AG09319 (cell line): Measurements from ENCODE around the gene ECE2.

Experiments
- DNase-seq: peaks from one replicate; pipeline ENCODE4 v3.0.0-alpha.2; 2010; ENCODE audit warnings: low read depth; ENCODE audit errors: extremely low read depth
- CTCF ChIP-seq: IDR thresholded peaks from 2 replicates; pipeline ENCODE4 v1.5.1; 2011; ENCODE audit warnings: low read depth, mild to moderate bottlenecking, inconsistent platforms, low read length, moderate library complexity

Gene ECE2

DNA sequence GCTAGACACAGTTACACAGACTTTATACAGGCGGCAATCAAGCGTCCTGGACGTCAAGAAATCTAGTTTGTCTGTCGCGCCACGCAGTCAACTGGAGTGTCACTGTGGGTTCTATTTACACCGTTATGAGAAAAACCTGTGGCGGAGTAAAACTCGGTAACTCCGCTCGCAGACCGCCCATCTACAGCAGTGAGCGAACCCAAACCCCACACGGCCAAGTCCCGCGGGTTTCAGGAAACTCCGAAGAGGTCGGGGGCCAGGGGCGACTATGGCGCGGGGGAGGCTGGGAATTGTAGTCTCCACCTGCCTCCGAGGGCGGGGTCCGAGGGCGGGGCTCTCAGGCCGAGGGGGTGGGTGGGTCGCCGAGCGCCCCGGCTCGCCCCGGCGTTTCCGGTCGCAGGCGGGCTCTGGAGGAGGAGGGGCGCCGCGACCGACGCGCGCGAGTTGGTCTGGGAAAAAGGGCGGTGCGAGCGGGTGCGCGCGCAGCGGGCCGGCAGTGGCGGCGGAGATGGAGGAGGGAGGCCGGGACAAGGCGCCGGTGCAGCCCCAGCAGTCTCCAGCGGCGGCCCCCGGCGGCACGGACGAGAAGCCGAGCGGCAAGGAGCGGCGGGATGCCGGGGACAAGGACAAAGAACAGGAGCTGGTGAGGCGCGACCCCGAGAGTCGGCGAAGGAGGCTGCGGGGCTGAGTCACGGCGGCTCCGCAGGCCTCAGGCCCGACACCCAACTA is 23.1 kb downstream of the ECE2 start, which contains the start of gene PSMD2:
Gene PSMD2, plus strand, starts transcription at position 483 of the 729 bp plus-strand sequence. Its CDS starts 26 bp downstream, at position 509.
- peak; percentile 90 for DNase-seq
- TF ChIP-seq CTCF, result no peak

DNA sequence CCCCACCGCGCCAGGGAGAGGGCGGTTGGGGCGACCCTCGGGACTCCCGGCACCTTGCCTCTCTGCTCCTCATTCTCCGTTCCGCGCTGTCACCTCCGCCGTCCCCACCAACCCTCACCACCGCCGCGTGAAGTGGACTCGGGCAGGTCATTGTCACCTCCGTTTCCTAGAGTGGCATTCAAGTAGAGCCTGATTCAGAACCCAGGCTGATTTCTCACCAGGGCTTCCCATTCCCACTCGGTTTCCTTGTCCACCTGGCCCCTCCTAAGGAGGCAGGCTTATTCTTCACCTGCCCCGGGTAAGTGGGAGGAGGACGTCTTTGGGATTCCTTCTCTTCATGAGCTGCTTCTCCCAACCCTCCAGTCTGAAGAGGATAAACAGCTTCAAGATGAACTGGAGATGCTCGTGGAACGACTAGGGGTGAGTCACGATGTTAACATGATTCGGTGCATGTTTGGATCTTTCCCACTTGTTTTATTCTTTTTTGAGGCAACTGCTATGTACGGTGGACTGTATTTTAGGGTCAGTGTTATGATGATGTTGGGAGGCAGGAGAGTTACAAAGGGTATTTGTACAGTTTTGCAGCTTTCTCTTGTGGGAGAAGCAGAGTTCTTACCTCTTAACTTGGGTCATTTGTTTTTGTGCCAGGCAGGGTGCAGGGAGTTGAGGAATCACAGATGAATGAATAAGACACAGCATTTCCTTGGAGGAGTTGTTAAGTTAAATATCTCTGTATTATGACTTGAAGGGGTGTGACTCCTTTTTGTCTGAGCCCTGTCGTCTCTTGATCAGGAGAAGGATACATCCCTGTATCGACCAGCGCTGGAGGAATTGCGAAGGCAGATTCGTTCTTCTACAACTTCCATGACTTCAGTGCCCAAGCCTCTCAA is 23.9 kb downstream of the ECE2 start:
- TF ChIP-seq CTCF, result no peak
- DNase-seq, result no peak

- no peak for TF ChIP-seq CTCF
- DNase-seq, result no peak
Observed at GRCh38 chr3:184300378-184300720, 24.5 kb downstream of the ECE2 start.

DNA sequence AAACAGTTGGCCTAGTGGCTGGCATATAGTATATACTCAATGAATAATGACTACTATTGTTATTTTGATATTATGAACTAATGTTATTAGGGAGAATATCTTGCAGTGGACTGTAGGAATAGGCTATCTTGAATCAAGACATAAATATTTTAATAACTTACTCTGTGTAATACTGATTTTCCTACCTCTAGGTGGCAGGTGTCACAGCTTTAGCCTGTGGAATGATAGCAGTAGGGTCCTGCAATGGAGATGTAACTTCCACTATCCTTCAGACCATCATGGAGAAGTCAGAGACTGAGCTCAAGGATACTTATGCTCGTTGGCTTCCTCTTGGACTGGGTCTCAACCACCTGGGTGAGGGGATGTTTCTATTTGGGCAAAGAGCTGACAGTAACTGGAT is 29.8 kb downstream of the ECE2 start:
- DNase-seq, result no peak
- peak; percentile 11 for TF ChIP-seq CTCF

- DNase-seq, result no peak
- no peak for TF ChIP-seq CTCF
Observed at GRCh38 chr3:184306341-184306972, 30.6 kb downstream of the ECE2 start.

GRCh38 chr3:184307915-184308314 is 32.1 kb downstream of the ECE2 start:
- no peak for TF ChIP-seq CTCF
- no peak for DNase-seq

- no peak for DNase-seq
- no peak for TF ChIP-seq CTCF
Observed at GRCh38 chr3:184308744-184309143, 32.9 kb downstream of the ECE2 start.
